Psoas muscle (tissue), 8 donors: ENCODE results near the gene MRPL19. TPM values are rescaled to one million over a fixed set of nuclear protein-coding genes. Genes with fewer than 3 reads are reported as not detected.
A peak's percentile ranks its signal among the peaks of the same experiment; 100 is the strongest.

Experiments
- ATAC-seq, 4 donors: fragments of 200-7000 bp; cut with Tn5 transposase; one replicate each; pipeline ENCODE4 v1.9.1; 2020; ENCODE audit warnings: moderate library complexity in 3 of 4, mild to moderate bottlenecking in 2 of 4
- DNase-seq, 2 donors: peaks; one replicate each; pipeline ENCODE4 v3.0.0-alpha.2; 2020
- H3K27ac ChIP-seq: fragments of 200-600 bp; one replicate; pipeline ENCODE4 v1.8.0; 2022
- H3K27me3 ChIP-seq, 3 donors: fragments of 200-600 bp in 1 of 3; one replicate each; pipeline versions ENCODE4 v1.6.1 to v1.8.0; 2013 to 2022; ENCODE audit warnings: low read length in 2 of 3, mild to moderate bottlenecking in 2 of 3, moderate library complexity in 1 of 3; ENCODE audit not compliant: insufficient read depth in 3 of 3
- H3K36me3 ChIP-seq, 2 donors: fragments of 200-600 bp in 1 of 2; one replicate each; pipeline versions ENCODE4 v1.6.1 to v1.8.0; 2013 to 2022; ENCODE audit warnings: low read depth in 1 of 2, mild to moderate bottlenecking in 1 of 2, moderate library complexity in 1 of 2; ENCODE audit not compliant: insufficient read depth in 1 of 2
- H3K4me1 ChIP-seq: fragments of 200-600 bp; one replicate; pipeline ENCODE4 v1.8.0; 2022
- H3K4me3 ChIP-seq: fragments of 200-600 bp; one replicate; pipeline ENCODE4 v1.8.0; 2022; ENCODE audit warnings: mild to moderate bottlenecking
- H3K9me3 ChIP-seq: fragments of 200-600 bp; one replicate; pipeline ENCODE4 v1.8.0; 2022
- CTCF ChIP-seq: fragments of 200-600 bp; IDR thresholded peaks from one replicate; pipeline ENCODE4 v1.8.0; 2022; ENCODE audit warnings: antibody characterized with exemption
- WGBS, 3 donors: extraction: QIAGEN DNeasy Blood & Tissue Kit; methylation state at CpG; one replicate each; pipeline versions ENCODE4 v1.1.6 to v1.1.7; 2013; 5-methylcytosine and 5-hydroxymethylcytosine counted together
- intact Hi-C, 2 donors: fragments of 100-400 bp; cut with DNase I; formaldehyde crosslinking; loops; one replicate each; pipeline versions ENCODE4 v1.11.0 to v1.14.2; 2022
- long read RNA-seq, 2 donors: library from polyadenylated mRNA; unstranded; transcript quantifications; one replicate each; pipeline ENCODE4 v2.0.0, GENCODE V29; 2021
- polyA plus RNA-seq, 3 donors: library from polyadenylated mRNA; stranded (reverse); fragments of 200-250 nt; gene quantifications; one replicate each; pipeline ENCODE4 v1.2.3, GENCODE V29; 2013
- total RNA-seq, 4 donors: library from RNA; stranded (reverse); fragmentation: NEBNext Ultra II Directional in 2 of 4; extraction: Animal tissue kit (Norgen Biotek cat#: 25700) in 2 of 4; gene quantifications; one replicate each; pipeline versions ENCODE4 v1.2.1 to v1.2.4, GENCODE V29; 2021 to 2023
- donor health status: healthy with polysubstance abuse.
- donor health status: DM: no; HTN: no; CAD: no; lungs with moderate emphysema.
- donor health status: Bipolar disorder and iron deficiency.
- donor health status: healthy.
- donor health status: DM: yes; HTN: yes; CAD: no.
- donor health status: DM: no; HTN: no; CAD: no.
- donor health status: DM: no; HTN: no; CAD: no.
- donor health status: DM: yes; HTN: yes; CAD: no.

MRPL19 gene
- total RNA-seq: 10 to 100 TPM; 58.8 to 78.2 (median 71.9) TPM
- polyA plus RNA-seq: 10 to 100 TPM; 32.4 to 88.1 (median 39.5) TPM
- long read RNA-seq, donor 1, transcript MRPL19-202 (6 exons, 3,479 nt): major isoform, 22 of 32 reads
- long read RNA-seq, donor 1, partial matches to known transcripts: 4 of 32 reads
- long read RNA-seq, donor 1, other reads (novel, unspliced or antisense): 6 of 32 reads
- long read RNA-seq, donor 2, transcript MRPL19-202 (6 exons, 3,479 nt): major isoform, 44 of 67 reads
- long read RNA-seq, donor 2, partial matches to known transcripts: 7 of 67 reads
- long read RNA-seq, donor 2, other reads (novel, unspliced or antisense): 13 of 67 reads

- ATAC-seq (peak; percentile 88 to 94 (median 90)), DNase-seq (peak; percentile 81 to 87)
- WGBS, 3 donors: 0% methylated on average over 58 to 60 of the region's 60 CpGs
- peaks cover 6 to 40% of the 10 kb centered on the region in 2 donors for H3K36me3 ChIP-seq
- H3K4me3 ChIP-seq: peak within 1 kb of the TSS; percentile 95
- peaks cover 38% of the 10 kb centered on the region for H3K4me1 ChIP-seq
- intact Hi-C loops: loop anchor here in 1 of 2 donors (5.0 kb wide), 1 partner anchor 60 kb away; no protein-coding TSS in a partner anchor
- no peak for TF ChIP-seq CTCF
- H3K9me3 ChIP-seq: no peaks in the 10 kb centered on the region
- H3K27ac ChIP-seq: peak within 1 kb of the TSS; percentile 83
- H3K27me3 ChIP-seq: no peaks in the 10 kb centered on the region
These were observed at the start of gene MRPL19 for GRCh38 chr2:75646583-75647425. MRPL19 (plus strand) TSS chr2:75646783; CDS start chr2:75646808, 25 bp downstream.

- 68 to 80% (median 78%) methylated on average over 4 of the region's 4 CpGs for WGBS, 3 donors
These were observed 49.8 kb upstream of the MRPL19 start for GRCh38 chr2:75596784-75597183.

GRCh38 chr2:75597949-75598348 lies 48.6 kb upstream of the MRPL19 start:
- intact Hi-C loops: no loop called here
- Histone ChIP-seq H3K4me1 (no peaks in the 10 kb centered on the region), H3K36me3 (no peaks in the 10 kb centered on the region), H3K4me3 (no peak overlapping the region), H3K27ac (no peak overlapping the region), H3K27me3 (no peaks in the 10 kb centered on the region), H3K9me3 (no peaks in the 10 kb centered on the region)
- no peak for TF ChIP-seq CTCF
- WGBS, 3 donors: 90 to 93% (median 92%) methylated on average over 20 of the region's 20 CpGs
- ATAC-seq (no peak), DNase-seq (no peak)

More at GRCh38 chr2:75596784-75597183, 49.8 kb upstream of the MRPL19 start:
- no peak overlapping the region for H3K4me3 ChIP-seq
- intact Hi-C loops: no loop called here
- H3K27ac ChIP-seq: no peak overlapping the region
- H3K9me3 ChIP-seq: no peaks in the 10 kb centered on the region
- TF ChIP-seq CTCF: no peak
- no peaks in the 10 kb centered on the region for H3K4me1 ChIP-seq
- DNase-seq (no peak), ATAC-seq (no peak)
- no peaks in the 10 kb centered on the region for H3K36me3 ChIP-seq
- H3K27me3 ChIP-seq: no peaks in the 10 kb centered on the region

- WGBS, 3 donors: 82 to 86% (median 84%) methylated on average over 8 of the region's 8 CpGs
- intact Hi-C loops: no loop called here
- DNase-seq (no peak), ATAC-seq (no peak)
- TF ChIP-seq CTCF: no peak
- Histone ChIP-seq H3K27me3 (no peaks in the 10 kb centered on the region), H3K36me3 (no peaks in the 10 kb centered on the region), H3K4me3 (no peak overlapping the region), H3K27ac (no peak overlapping the region), H3K4me1 (no peaks in the 10 kb centered on the region), H3K9me3 (no peaks in the 10 kb centered on the region)
These were observed 47.9 kb upstream of the MRPL19 start for GRCh38 chr2:75598589-75599155.
